OCI-LY3 (cell line): ENCODE results near the gene PJA2.

Experiments used
- H2AFZ ChIP-seq: fragments of 200-600, 300-600 bp; shearing (Covaris generic); 2 replicates; pipeline ENCODE4 v1.6.0; 2014; ENCODE audit warnings: antibody characterized with exemption, low read depth, low read length
- H3K27ac ChIP-seq: fragments of 200-600, 300-600 bp; sonication (generic); 2 replicates; pipeline ENCODE4 v1.5.1; 2014; ENCODE audit warnings: mild to moderate bottlenecking, low read length, moderate library complexity, mixed read lengths
- H3K27me3 ChIP-seq: fragments of 200-600, 300-600 bp; sonication (generic); 2 replicates; pipeline ENCODE4 v1.6.1; 2014; ENCODE audit warnings: low read depth, low read length, mixed read lengths
- H3K36me3 ChIP-seq: fragments of 200-600, 300-600 bp; sonication (generic); replicated peaks from 2 replicates; pipeline ENCODE3; 2014; ENCODE audit warnings: low read depth, low read length, mixed read lengths
- H3K4me1 ChIP-seq: fragments of 300-600, 200-600 bp; sonication (generic); 2 replicates; pipeline ENCODE4 v1.6.1; 2014; ENCODE audit warnings: low read length, mixed read lengths
- H3K4me2 ChIP-seq: fragments of 200-600, 300-600 bp; sonication (generic); 2 replicates; pipeline ENCODE4 v1.6.1; 2014; ENCODE audit warnings: low read length, mixed read lengths
- H3K4me3 ChIP-seq: fragments of 300-600, 200-600 bp; sonication (generic); 2 replicates; pipeline ENCODE4 v1.5.1; 2014; ENCODE audit warnings: antibody characterized with exemption, mild to moderate bottlenecking, low read length, moderate library complexity
- H3K79me2 ChIP-seq: fragments of 300-600, 200-600 bp; shearing (Covaris generic); 2 replicates; pipeline ENCODE4 v1.6.1; 2014; ENCODE audit warnings: mild to moderate bottlenecking, low read length, mixed read lengths
- H3K9ac ChIP-seq: fragments of 300-600, 200-600 bp; shearing (Covaris generic); 2 replicates; pipeline ENCODE4 v1.6.0; 2014; ENCODE audit warnings: mild to moderate bottlenecking, low read length, moderate library complexity
- H3K9me3 ChIP-seq: fragments of 200-600, 300-600 bp; shearing (Covaris generic); 2 replicates; pipeline ENCODE4 v1.6.1; 2014; ENCODE audit warnings: low read length, mixed read lengths; ENCODE audit not compliant: insufficient read depth
- H4K20me1 ChIP-seq: fragments of 200-600, 300-600 bp; sonication (generic); 2 replicates; pipeline ENCODE4 v1.6.1; 2016; ENCODE audit warnings: low read length, mixed read lengths; ENCODE audit not compliant: insufficient read depth
- CTCF ChIP-seq: fragments of 200-600, 300-600 bp; sonication (generic); IDR thresholded peaks from 2 replicates; pipeline ENCODE4 v1.5.1; 2014; ENCODE audit warnings: antibody characterized with exemption, low read length, low read depth
- EZH2phosphoT487 ChIP-seq: fragments of 200-600 bp; shearing (Covaris generic); IDR thresholded peaks from 2 replicates; pipeline ENCODE4 v1.6.1; 2018; ENCODE audit warnings: antibody characterized with exemption, mixed run types, low read depth

PJA2 gene

GRCh38 chr5:109327570-109327969 lies 82.2 kb downstream of the PJA2 start:
- no peak for TF ChIP-seq CTCF
- no peak for TF ChIP-seq EZH2phosphoT487

GRCh38 chr5:109326919-109327318 lies 82.9 kb downstream of the PJA2 start:
- H3K4me2 ChIP-seq: no peak overlapping the region
- no peak overlapping the region for H3K4me3 ChIP-seq
- no peak overlapping the region for H3K27ac ChIP-seq
- no peaks in the 10 kb centered on the region for H3K27me3 ChIP-seq
- H2AFZ ChIP-seq: no peak overlapping the region
- no peaks in the 10 kb centered on the region for H3K4me1 ChIP-seq
- no peaks in the 10 kb centered on the region for H3K79me2 ChIP-seq
- H3K9ac ChIP-seq: no peak overlapping the region
- H3K36me3 ChIP-seq: no peaks in the 10 kb centered on the region
- H4K20me1 ChIP-seq: no peaks in the 10 kb centered on the region
- H3K9me3 ChIP-seq: no peaks in the 10 kb centered on the region
- TF ChIP-seq EZH2phosphoT487: no peak
- TF ChIP-seq CTCF: no peak

More at GRCh38 chr5:109327570-109327969, 82.2 kb downstream of the PJA2 start:
- no peaks in the 10 kb centered on the region for H3K9me3 ChIP-seq
- H3K27ac ChIP-seq: no peak overlapping the region
- H3K79me2 ChIP-seq: no peaks in the 10 kb centered on the region
- H3K27me3 ChIP-seq: no peaks in the 10 kb centered on the region
- no peaks in the 10 kb centered on the region for H3K4me1 ChIP-seq
- no peaks in the 10 kb centered on the region for H4K20me1 ChIP-seq
- no peak overlapping the region for H3K4me2 ChIP-seq
- no peak overlapping the region for H3K4me3 ChIP-seq
- no peak overlapping the region for H2AFZ ChIP-seq
- no peaks in the 10 kb centered on the region for H3K36me3 ChIP-seq
- H3K9ac ChIP-seq: no peak overlapping the region

- Histone ChIP-seq H3K9me3 (no peaks in the 10 kb centered on the region), H3K4me1 (no peaks in the 10 kb centered on the region), H3K27ac (no peak overlapping the region), H3K9ac (no peak overlapping the region), H3K36me3 (no peaks in the 10 kb centered on the region), H2AFZ (no peak overlapping the region), H3K4me3 (no peak overlapping the region), H3K79me2 (no peaks in the 10 kb centered on the region), H3K4me2 (no peak overlapping the region), H3K27me3 (no peaks in the 10 kb centered on the region), H4K20me1 (no peaks in the 10 kb centered on the region)
- no peak for TF ChIP-seq CTCF
- no peak for TF ChIP-seq EZH2phosphoT487
Observed at GRCh38 chr5:109325456-109325855, 84.3 kb downstream of the PJA2 start.

- Histone ChIP-seq H3K4me2 (no peak overlapping the region), H3K9ac (no peak overlapping the region), H4K20me1 (no peaks in the 10 kb centered on the region), H3K79me2 (no peaks in the 10 kb centered on the region), H3K27ac (no peak overlapping the region), H3K9me3 (no peaks in the 10 kb centered on the region), H3K4me1 (no peaks in the 10 kb centered on the region), H2AFZ (no peak overlapping the region), H3K36me3 (no peaks in the 10 kb centered on the region), H3K27me3 (no peaks in the 10 kb centered on the region), H3K4me3 (no peak overlapping the region)
- TF ChIP-seq EZH2phosphoT487: no peak
- TF ChIP-seq CTCF: no peak
Observed at GRCh38 chr5:109324931-109325330, 84.8 kb downstream of the PJA2 start.
